HG03520 (cell line): ENCODE measurements around the gene KDSR.

Experiments used
- ATAC-seq: cut with Tn5 transposase; IDR thresholded peaks from one replicate; pipeline ENCODE4 v1.9.1; 2021; ENCODE audit warnings: mild to moderate bottlenecking, moderate library complexity; ENCODE audit not compliant: unreplicated experiment

The KDSR gene

DNA sequence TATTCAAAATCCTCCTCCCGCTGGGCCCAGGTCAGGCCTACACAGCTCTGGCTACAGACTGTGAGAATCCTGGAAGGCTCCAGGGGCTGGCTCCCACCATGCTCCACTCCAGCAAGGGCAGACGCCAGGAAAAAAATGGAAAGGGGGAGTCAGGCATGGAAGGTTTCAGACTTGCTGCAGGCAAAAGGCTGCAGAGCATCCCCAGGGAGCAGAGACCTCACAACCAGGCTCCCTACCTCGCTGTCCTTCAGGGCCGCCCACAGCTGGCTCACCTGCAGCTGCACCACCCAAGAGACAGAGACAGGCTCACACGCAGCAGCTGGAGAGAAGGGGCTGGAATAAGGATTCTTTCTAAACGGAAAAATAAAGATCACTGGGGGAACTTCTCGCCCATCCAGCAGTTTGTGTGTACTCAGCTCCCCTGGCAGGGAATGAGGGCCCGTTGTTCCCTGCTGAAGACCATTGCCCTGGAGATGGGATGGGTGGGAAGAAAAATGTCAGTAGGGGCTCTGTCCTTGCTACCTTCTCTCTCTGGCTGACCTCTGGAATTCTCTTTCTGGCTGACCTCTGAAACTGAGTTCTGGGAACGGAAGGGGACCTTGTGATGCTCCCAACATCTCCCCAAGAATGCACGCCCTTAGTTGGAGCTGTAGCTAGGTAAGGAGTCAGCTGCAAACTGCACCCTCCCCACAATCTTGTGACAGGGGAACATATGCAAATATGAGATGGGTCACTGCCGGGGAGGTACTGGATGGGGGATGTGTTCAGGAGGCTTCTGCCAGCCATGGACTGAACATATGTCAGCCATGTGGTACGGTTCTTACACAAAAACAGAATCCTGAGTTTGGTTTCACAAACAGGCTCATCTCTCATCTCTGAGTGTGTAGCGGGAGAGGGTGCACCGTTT is 81.9 kb downstream of the KDSR start:
- peak; percentile 95 for ATAC-seq

DNA sequence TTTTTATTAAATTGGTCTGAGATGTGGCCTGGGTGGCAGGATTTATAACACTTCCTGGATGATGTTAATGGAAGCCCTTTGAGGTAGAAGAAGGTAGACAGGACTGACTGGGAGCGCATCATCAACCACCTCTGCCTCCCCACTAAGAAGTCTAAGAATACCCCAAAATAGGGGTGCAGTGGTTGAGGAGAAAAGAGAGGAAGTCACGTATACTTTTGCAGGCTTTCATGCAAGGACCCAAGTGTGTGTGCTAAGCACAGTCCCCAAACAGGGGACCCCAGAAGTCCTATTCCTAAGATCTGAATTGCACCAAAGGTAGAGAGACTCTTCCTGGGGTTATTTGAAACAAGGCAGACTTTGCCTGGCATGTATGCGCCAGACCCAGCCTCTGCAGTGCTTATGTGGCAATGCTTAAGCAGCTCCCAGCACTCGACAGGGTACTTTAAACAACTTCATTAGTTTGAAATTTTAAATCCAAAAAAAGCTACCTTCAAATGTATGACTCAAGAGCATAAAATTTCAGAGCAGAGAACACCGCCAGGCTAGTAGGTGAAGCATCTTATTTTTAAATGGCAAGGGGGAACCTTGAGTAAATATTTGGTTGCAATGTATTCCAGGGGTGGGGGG is 82.7 kb downstream of the KDSR start:
- no peak for ATAC-seq

GRCh38 chr18:63283305-63284094 is 83.5 kb downstream of the KDSR start:
- no peak for ATAC-seq

DNA sequence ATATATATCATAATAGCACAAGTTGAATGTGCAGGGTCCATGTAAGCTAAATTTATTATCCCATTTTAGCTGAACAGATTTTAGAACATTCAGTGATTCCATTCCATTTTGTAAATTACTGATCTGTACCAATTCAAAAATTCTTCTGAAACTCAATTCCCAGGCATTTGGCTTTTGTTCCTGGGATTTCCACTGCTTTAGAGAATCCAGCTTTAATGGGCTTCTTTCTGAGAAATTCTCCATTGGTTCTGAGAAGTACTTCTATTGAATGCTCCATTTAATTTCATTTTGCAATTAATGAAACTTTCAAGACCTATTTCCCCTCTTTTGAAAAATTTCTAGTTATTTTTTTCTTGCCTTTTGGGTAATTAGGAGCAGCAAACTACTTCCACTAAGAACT is 84.2 kb downstream of the KDSR start:
- no peak for ATAC-seq
